Jurkat, Clone E6-1 (cell line): ENCODE results near the gene FAR1.

Experiments
- DNase-seq: peaks from one replicate; pipeline ENCODE4 v3.0.0-alpha.2; 2011; ENCODE audit warnings: low read depth, low spot score
- H3K4me3 ChIP-seq: 2 replicates; pipeline ENCODE4 v1.5.1; 2011; ENCODE audit warnings: mild to moderate bottlenecking, low read length, control low read depth, moderate library complexity

The FAR1 gene

DNA sequence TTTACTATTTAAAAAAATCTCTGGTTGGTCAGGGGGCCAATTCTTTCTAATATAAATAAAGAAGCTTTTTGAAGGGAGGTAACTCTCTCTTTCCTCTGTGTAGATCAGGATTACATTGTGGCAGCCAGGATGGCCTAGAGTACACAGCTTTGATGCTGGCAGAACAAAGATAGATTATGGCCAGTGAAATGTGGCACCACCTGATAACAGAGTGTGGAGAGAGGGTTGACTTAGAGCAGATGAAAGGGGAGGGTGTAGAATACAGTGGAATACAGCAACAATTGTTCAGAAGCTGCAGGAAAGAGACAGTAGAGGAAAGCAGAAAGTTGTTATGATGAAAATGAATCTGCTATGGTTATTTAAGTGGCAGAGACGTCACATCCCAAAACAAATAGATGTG is 99.0 kb downstream of the FAR1 start:
- no peak overlapping the region for H3K4me3 ChIP-seq
- peak; percentile 20 for DNase-seq

DNA sequence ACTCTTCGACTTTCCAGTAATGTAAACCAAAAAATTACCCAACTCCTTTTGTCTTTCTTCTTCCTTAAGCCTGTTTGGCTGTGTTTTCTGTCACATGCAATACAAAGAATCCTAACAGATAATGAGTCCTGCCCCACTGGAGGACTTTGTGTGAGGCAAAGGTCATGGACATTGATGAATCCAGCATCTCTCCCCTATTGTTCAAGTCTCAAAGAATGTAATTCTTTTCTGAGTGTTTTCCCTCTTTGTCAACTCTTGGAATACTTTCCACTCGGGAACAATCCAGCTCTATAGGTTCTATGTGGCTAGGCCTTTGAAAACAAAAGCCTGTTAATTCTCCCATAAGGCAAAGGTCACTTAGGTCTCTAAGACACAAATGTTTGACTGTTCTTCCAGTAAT is 100.7 kb downstream of the FAR1 start:
- H3K4me3 ChIP-seq = no peak overlapping the region
- DNase-seq = no peak

DNA sequence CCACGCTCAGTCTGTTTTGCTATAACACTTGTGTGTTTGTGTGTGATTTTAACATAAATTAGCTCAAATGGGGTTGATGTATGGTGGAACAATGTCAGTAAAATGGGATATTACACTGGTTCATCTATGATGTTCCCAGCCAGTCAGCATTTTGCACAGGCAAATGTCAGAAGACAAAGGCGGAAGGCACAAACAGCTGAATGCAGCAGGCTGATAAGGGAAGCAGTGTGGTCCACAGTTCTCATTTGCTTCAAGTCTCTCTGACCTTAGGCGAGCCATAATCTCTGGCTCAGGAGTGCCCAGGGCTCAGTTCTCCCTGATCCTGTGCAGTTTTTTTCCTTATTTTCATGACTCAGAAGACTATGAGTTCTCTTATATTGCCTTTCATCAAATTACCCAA is 102.7 kb downstream of the FAR1 start:
- no peak for DNase-seq
- H3K4me3 ChIP-seq = no peak overlapping the region

DNA sequence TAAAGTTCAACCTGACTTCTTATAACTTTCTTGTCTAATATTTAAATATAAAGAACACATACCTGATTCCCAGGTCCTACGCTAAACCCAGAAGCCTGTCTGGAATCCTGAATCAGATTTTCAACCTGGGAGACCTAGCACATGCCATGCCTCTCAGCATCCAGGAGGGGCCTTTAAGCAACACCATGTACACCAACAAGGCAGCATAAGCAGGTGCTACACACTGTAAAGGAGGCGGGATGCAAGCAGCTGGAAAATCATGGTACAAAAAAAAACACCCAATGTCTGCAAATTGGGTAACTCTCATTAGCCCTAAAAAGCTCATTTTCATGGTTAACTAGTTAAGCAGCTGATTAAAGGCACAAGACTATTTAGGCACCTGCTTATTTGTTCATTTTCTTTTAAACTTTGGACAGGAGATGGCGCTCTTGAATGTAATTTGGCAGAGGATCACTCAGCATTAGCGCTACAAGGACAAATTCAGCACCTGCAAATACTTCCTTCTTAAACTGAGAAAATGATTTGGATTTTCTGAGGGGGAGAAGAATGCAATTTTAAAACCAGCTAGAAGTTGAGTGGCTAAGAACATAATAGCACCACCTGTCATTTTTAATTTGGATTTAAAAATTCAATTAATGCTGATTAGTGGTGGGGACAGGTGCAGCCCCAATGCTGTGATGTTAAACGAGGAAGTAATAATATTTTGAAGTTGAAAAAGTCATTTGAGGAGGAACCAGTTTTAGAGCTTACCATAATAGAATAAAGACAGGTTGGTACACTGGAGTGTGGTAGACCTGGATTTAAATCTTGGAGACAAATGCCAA is 104.0 kb downstream of the FAR1 start:
- peak; percentile 83 for DNase-seq
- H3K4me3 ChIP-seq = no peak overlapping the region

DNA sequence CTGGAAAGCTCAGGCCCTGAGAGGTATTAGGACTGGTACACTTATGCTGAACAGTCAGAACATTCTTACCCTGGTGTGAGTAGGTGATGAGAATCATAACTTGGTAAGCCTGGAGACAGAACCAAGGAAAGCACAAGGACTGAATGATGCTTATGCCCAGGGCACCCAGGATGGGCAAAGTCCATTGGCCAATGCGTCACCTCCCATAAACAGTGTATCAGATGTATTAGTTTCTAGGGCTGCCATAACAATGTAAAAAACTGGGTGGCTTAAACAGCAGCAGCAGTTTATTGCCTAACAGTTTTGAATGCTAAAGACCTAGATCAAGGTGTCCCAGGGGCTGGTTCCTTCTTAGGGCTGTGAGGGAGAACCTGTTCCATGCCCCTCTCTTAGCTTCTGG is 107.0 kb downstream of the FAR1 start:
- no peak overlapping the region for H3K4me3 ChIP-seq
- DNase-seq = no peak

DNA sequence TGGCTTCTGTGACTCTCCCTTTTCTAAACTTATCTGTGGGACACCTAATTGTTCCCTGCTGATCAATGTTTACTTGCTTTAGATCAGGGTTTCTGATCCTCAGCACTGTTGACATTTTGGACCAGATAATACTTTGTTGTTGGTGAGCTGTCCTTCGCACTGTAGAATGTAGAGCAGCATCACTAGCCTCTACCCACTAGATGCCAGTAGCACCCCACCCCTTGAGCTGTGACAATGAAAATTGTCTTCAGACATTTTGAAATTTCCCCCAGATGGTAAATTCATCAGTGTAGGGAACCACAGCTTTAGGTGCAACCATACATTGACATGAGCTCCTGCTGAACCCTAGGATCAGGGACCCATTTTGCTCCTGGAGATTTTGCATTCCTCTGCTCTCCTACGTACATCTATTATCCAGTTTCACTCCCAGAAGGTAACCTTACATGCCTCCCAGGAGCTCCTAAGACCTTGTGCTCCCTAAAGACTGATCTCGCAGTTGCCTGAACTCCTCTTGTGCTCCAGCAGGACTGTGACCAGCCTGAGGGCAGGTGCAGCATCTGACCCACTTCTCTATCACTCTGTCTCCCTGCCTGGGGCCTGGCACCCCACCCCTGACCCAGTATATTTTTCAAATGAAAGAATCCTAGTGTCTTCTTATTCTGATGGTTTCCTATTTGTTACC is 107.8 kb downstream of the FAR1 start:
- no peak overlapping the region for H3K4me3 ChIP-seq
- peak; percentile 26 for DNase-seq

DNA sequence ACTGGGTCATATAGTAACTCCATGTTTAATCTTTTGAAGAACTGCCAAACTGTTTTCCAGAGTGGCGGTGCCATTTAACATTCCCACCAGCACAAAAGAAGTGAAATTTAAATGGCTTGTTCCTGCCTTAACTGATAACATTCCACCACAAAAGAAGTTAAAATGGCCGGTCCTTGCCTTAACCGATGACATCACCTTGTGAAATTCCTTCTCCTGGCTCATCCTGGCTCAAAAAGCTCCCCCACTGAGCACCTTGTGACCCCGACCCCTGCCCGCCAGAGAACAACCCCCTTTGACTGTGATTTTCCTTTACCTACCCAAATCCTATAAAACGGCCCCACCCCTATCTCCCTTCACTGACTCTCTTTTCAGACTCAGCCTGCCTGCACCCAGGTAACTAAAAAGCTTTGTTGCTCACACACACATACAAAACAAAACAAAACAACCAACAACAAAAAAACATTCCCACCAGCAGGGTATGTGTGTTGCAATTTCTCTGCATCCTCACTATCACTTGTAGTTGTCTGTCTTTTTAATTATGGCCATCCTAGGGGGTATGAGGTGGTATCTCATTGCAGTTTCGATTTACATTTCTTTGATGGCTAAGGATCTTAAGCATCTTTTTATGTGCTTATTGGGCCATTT is 109.0 kb downstream of the FAR1 start:
- DNase-seq = no peak
- no peak overlapping the region for H3K4me3 ChIP-seq

DNA sequence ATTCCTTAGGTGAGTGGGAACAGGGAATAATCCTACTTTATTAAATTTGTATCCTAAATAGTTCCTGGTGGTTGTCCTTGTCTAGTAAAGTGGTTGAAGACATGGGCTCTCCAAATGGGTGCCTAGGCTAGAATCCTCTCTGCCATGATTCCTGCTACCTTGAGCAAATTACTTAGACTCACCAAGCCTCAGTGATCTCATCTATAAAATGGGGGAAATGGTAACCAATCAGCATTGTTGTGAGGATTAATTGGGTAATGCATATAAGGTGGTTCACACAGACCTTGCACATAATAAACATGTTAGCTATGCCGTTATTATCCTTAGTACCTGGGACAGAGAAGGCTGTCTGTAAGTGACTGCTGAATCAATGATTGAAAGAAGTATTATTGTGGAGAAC is 109.9 kb downstream of the FAR1 start:
- H3K4me3 ChIP-seq = no peak overlapping the region
- no peak for DNase-seq

DNA sequence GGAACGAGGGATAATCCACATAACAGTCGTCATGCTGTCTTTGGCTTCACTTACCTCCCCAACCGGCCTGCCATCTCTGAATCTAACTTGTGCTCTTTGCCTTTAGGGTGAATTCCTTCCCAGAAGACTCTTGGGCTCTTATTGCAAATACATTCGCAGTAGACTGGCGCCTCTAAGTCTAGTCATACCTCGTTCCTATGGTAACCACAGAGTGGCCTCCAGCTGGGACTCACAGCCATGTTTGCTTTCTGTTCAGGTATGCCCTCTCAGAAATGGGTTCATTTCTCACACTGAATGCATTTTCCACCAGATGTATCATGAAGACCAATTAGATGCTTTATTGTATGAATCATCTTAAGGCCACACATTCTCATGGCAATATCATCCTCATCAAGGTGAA is 112.7 kb downstream of the FAR1 start:
- H3K4me3 ChIP-seq = no peak overlapping the region
- DNase-seq = no peak
